ENCODE data around the gene CHKB.
A peak's percentile ranks its signal among the peaks of the same experiment; 100 is the strongest.

CHKB gene

DNA sequence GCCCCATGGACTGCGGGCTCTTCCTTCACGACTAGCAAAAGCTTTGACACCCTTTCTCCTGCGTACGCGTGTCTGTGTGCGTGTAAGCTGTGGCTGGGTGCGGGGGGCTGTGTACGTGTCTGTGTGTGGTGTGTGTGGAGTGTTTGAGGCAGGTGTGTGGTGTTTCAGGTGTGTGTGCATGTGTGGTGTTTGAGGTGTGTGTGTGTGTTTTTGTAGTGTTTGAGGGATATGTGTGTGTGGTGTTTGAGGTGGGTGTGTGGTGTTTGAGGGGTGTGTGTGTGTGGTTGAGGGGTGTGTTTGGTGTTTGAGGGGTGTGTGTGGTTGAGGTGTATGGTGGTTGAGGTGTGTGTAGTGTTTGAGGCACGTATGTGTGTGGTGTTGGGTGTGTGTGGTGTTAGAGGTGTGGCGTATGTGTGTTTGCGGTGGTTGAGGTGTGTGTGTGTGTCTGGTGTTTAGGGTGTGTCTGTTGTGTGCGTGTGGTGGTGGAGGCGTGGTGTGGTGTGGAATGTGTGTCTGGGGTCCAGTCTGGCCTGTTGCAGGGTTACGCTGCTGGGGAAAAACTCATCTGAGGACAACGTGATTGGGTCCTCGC lies 46.0 kb upstream of the CHKB start (continued):
- no peak for TF ChIP-seq YY1 (tag by site-specific recombination; IDR thresholded peaks at IDR 0.05)
- no peak for TF ChIP-seq ZNF610 (tag by site-specific recombination; IDR thresholded peaks at IDR 0.05; ENCODE audit: borderline replicate concordance)
- TF ChIP-seq PRDM10 (tag by site-specific recombination; IDR thresholded peaks at IDR 0.05) = no peak
- peak; percentile 19; the same call in 1 of the 2 replicates for TF ChIP-seq ZFHX2 (tag by site-specific recombination; conservative IDR thresholded peaks at IDR 0.05)
- peak; percentile 87; the same call in 1 of the 2 replicates for TF ChIP-seq ZNF785 (tag by site-specific recombination; IDR thresholded peaks at IDR 0.05)
- no peak for TF ChIP-seq ZNF473 (tag by site-specific recombination; IDR thresholded peaks at IDR 0.05)
- no peak for TF ChIP-seq ZNF211 (tag by site-specific recombination; IDR thresholded peaks at IDR 0.05; ENCODE audit: low read depth)
- TF ChIP-seq ZNF114 (tag by site-specific recombination; IDR thresholded peaks at IDR 0.05) = no peak; the same call in 1 of the 2 replicates
- TF ChIP-seq, protein P1, sequence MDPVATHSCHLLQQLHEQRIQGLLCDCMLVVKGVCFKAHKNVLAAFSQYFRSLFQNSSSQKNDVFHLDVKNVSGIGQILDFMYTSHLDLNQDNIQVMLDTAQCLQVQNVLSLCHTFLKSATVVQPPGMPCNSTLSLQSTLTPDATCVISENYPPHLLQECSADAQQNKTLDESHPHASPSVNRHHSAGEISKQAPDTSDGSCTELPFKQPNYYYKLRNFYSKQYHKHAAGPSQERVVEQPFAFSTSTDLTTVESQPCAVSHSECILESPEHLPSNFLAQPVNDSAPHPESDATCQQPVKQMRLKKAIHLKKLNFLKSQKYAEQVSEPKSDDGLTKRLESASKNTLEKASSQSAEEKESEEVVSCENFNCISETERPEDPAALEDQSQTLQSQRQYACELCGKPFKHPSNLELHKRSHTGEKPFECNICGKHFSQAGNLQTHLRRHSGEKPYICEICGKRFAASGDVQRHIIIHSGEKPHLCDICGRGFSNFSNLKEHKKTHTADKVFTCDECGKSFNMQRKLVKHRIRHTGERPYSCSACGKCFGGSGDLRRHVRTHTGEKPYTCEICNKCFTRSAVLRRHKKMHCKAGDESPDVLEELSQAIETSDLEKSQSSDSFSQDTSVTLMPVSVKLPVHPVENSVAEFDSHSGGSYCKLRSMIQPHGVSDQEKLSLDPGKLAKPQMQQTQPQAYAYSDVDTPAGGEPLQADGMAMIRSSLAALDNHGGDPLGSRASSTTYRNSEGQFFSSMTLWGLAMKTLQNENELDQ (tag by site-specific recombination; IDR thresholded peaks at IDR 0.05; ENCODE audit: low read depth) = no peak
- TF ChIP-seq ZNF585B (tag by site-specific recombination; IDR thresholded peaks at IDR 0.05) = no peak
- TF ChIP-seq OVOL3 (tag by site-specific recombination; IDR thresholded peaks at IDR 0.05) = no peak
- peak; percentile 38 for TF ChIP-seq ZNF335 (tag by site-specific recombination; conservative IDR thresholded peaks at IDR 0.05)
- no peak for TF ChIP-seq KLF10 (tag by site-specific recombination; IDR thresholded peaks at IDR 0.05)
- TF ChIP-seq, protein P2, sequence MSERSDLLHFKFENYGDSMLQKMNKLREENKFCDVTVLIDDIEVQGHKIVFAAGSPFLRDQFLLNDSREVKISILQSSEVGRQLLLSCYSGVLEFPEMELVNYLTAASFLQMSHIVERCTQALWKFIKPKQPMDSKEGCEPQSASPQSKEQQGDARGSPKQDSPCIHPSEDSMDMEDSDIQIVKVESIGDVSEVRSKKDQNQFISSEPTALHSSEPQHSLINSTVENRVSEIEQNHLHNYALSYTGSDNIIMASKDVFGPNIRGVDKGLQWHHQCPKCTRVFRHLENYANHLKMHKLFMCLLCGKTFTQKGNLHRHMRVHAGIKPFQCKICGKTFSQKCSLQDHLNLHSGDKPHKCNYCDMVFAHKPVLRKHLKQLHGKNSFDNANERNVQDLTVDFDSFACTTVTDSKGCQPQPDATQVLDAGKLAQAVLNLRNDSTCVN (tag by site-specific recombination; optimal IDR thresholded peaks at IDR 0.05) = peak; percentile 54
- TF ChIP-seq ZNF514 (tag by site-specific recombination; IDR thresholded peaks at IDR 0.05) = peak; percentile 78; the same call in 1 of the 2 replicates
- TF ChIP-seq ZNF521 (tag by site-specific recombination; IDR thresholded peaks at IDR 0.05) = peak; percentile 28; the same call in 1 of the 2 replicates
- TF ChIP-seq, protein P3, sequence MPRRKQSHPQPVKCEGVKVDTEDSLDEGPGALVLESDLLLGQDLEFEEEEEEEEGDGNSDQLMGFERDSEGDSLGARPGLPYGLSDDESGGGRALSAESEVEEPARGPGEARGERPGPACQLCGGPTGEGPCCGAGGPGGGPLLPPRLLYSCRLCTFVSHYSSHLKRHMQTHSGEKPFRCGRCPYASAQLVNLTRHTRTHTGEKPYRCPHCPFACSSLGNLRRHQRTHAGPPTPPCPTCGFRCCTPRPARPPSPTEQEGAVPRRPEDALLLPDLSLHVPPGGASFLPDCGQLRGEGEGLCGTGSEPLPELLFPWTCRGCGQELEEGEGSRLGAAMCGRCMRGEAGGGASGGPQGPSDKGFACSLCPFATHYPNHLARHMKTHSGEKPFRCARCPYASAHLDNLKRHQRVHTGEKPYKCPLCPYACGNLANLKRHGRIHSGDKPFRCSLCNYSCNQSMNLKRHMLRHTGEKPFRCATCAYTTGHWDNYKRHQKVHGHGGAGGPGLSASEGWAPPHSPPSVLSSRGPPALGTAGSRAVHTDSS (tag by site-specific recombination; IDR thresholded peaks at IDR 0.05) = no peak
- peak; percentile 90; the same call in 1 of the 2 replicates for TF ChIP-seq ZNF311 (tag by site-specific recombination; IDR thresholded peaks at IDR 0.05; ENCODE audit: borderline replicate concordance)
- TF ChIP-seq ZNF660 (tag by site-specific recombination; IDR thresholded peaks at IDR 0.05) = no peak
- no peak for TF ChIP-seq ZNF18 (tag by site-specific recombination; IDR thresholded peaks at IDR 0.05)
- TF ChIP-seq ZNF777 (tag by site-specific recombination; IDR thresholded peaks at IDR 0.05; ENCODE audit: borderline replicate concordance) = peak; percentile 90
- 0 out of 2 replicates have a peak, but pooled peaks have one; percentile 20 for TF ChIP-seq ZNF600 (tag by site-specific recombination; IDR thresholded peaks at IDR 0.05)
- no peak for TF ChIP-seq SETDB1 (IDR thresholded peaks at IDR 0.05; ENCODE audit: insufficient read length, low read length)
- TF ChIP-seq ZNF169 (tag by site-specific recombination; IDR thresholded peaks at IDR 0.05) = peak; percentile 81; the same call in 1 of the 2 replicates
- TF ChIP-seq MYNN (tag by site-specific recombination; IDR thresholded peaks at IDR 0.05; ENCODE audit: borderline replicate concordance) = no peak; the same call in 1 of the 2 replicates
- TF ChIP-seq MEIS1 (CRISPR knock-in tag; IDR thresholded peaks at IDR 0.05; ENCODE audit: borderline replicate concordance) = no peak
- TF ChIP-seq OSR2 (tag by site-specific recombination; IDR thresholded peaks at IDR 0.05) = no peak; the same call in 1 of the 2 replicates
- TF ChIP-seq ZNF776 (tag by site-specific recombination; IDR thresholded peaks at IDR 0.05; ENCODE audit: borderline replicate concordance) = peak; percentile 93
- peak; percentile 63; the same call in 1 of the 2 replicates for TF ChIP-seq ZNF157 (tag by site-specific recombination; IDR thresholded peaks at IDR 0.05)
- no peak for TF ChIP-seq ZNF510 (tag by site-specific recombination; IDR thresholded peaks at IDR 0.05; ENCODE audit: insufficient replicate concordance)
